Measurements from ENCODE around the gene NYNRIN. TPM values are rescaled to one million over a fixed set of nuclear protein-coding genes. Genes with fewer than 3 reads are reported as not detected.

Gene NYNRIN
- total RNA-seq, 1 experiment from 2014 or later, result 18.7 TPM

GRCh38 chr14:24435998-24436354 is 37.2 kb downstream of the NYNRIN start:
- no peak overlapping the region for H3K4me2 ChIP-seq (ENCODE audit: insufficient read depth, insufficient read length, low read length)

More at GRCh38 chr14:24435998-24436354, 37.2 kb downstream of the NYNRIN start:
- Histone ChIP-seq H3K4me1 (ENCODE audit: insufficient read depth, low read length) (peaks cover 3% of the 10 kb centered on the region; the same call in 1 of the 2 replicates), H2BK20ac (ENCODE audit: low read depth, low read length, poor library complexity, severe bottlenecking) (no peak overlapping the region), H2BK15ac (ENCODE audit: low read depth, low read length) (no peak overlapping the region), H3K4ac (ENCODE audit: low read depth, low read length) (no peak overlapping the region), H4K91ac (ENCODE audit: insufficient read length, low read depth, low read length) (no peak overlapping the region), H2BK12ac (ENCODE audit: insufficient read length, low read depth, low read length) (no peak overlapping the region), H3K56ac (ENCODE audit: insufficient read length, low read depth, low read length) (no peak overlapping the region), H2BK5ac (ENCODE audit: insufficient read length, low read length) (no peak overlapping the region), H4K20me1 (ENCODE audit: control insufficient read depth, insufficient read depth, insufficient read length) (peaks cover 2% of the 10 kb centered on the region), H3T11ph (ENCODE audit: low read length) (no peak overlapping the region), H3K23ac (ENCODE audit: insufficient read length, low read depth, low read length) (no peak overlapping the region), H2AK5ac (ENCODE audit: insufficient read length, low read length) (no peak overlapping the region), H3K18ac (ENCODE audit: insufficient read length, low read depth, low read length) (no peak overlapping the region), H3K14ac (ENCODE audit: insufficient read depth, low read length) (no peak overlapping the region), H2BK120ac (ENCODE audit: low read depth, low read length, poor library complexity, severe bottlenecking) (no peak overlapping the region), H3K79me2 (ENCODE audit: insufficient read depth, low read length) (no peaks in the 10 kb centered on the region), H3K23me2 (ENCODE audit: insufficient read length, low read depth, low read length, poor library complexity, severe bottlenecking) (no peaks in the 10 kb centered on the region), H3K9me3 (ENCODE audit: control insufficient read depth, low read depth, low read length) (no peaks in the 10 kb centered on the region), H2AFZ (ENCODE audit: low read length) (no peak overlapping the region), H4K8ac (replicated peaks; ENCODE audit: insufficient read length, low read depth, low read length) (no peak overlapping the region), H3K79me1 (ENCODE audit: insufficient read depth, low read depth, low read length, poor library complexity, severe bottlenecking) (peaks cover 2% of the 10 kb centered on the region), H3K27ac (ENCODE audit: insufficient read length, low read depth, low read length) (no peak overlapping the region), H3K9ac (ENCODE audit: extremely low read depth, insufficient read length, low read length) (no peak overlapping the region), H3K27me3 (ENCODE audit: insufficient read depth, low read length) (no peaks in the 10 kb centered on the region), H4K5ac (ENCODE audit: insufficient read length, low read depth, low read length) (no peak overlapping the region)
- no peak overlapping the region for H3K4me3 Mint-ChIP-seq
- DNase-seq, result no peak
- peaks cover 10 to 11% of the 10 kb centered on the region in 2 experiments for H3K4me1 Mint-ChIP-seq
- no peak for TF ChIP-seq CTCF (conservative IDR thresholded peaks at IDR 0.05)
- peaks cover 17 to 59% (median 56%) of the 10 kb centered on the region in 3 experiments; a peak in 6 of 7 replicates for H3K36me3 Mint-ChIP-seq (ENCODE audit: insufficient read depth in 1 of 3, low read depth in 3 of 3)
- no CpG with 5 or more reads among the region's 6 CpGs for WGBS (ENCODE audit: extremely low coverage, insufficient read length, low lambda C conversion rate)
- H3K27ac Mint-ChIP-seq, result no peak overlapping the region; a peak in 1 of 7 replicates
- H3K27me3 Mint-ChIP-seq (ENCODE audit: low read depth), result no peaks in the 10 kb centered on the region
- H3K9me3 Mint-ChIP-seq, result no peaks in the 10 kb centered on the region
